GM21526 (cell line): ENCODE data around the gene EPHA2.

ENCODE experiments used
- ATAC-seq: cut with Tn5 transposase; IDR thresholded peaks from one replicate; pipeline ENCODE4 v1.9.1; 2021; ENCODE audit warnings: moderate library complexity; ENCODE audit not compliant: unreplicated experiment, low FRiP score

Gene EPHA2

GRCh38 chr1:16184557-16185303 is 28.9 kb upstream of the EPHA2 start:
- ATAC-seq: no peak

DNA sequence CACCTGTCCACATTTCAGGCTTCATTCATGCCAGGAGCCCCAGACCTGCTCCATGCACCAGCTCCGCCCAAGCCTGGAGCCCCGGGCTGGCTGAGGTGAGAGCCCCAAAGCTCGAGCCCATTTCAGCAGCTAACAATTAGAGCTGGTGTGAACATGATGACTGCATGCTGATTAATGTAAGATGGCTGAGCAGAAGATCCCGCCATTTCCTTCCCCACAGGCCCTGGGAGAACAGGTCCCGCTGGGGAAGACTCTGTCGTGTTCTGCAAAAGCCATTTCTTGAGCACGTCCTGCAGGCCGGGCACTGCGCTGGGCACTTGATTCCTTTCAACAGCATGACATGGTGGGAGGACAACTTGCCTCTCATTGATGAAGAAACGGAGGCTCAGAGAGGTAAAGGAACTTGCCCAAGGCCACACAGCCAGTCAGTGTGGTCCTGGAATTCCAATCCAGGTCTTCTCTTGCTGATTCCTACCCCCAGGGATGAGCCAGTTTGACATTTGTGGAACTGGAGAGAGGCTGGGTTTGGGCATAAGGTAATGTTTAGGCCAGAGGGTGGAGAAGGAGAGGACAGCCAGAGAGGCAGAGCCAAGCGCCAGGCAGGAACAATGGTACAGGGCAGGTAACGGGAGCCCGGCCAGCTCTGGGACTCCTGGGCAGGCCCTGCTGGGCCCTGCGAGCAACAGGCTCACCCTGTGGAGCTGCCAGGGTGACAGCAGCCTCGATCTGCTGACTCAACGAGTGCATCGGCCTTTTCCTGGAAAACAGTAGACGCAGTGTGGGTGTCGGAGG is 28.1 kb upstream of the EPHA2 start:
- ATAC-seq: no peak

DNA sequence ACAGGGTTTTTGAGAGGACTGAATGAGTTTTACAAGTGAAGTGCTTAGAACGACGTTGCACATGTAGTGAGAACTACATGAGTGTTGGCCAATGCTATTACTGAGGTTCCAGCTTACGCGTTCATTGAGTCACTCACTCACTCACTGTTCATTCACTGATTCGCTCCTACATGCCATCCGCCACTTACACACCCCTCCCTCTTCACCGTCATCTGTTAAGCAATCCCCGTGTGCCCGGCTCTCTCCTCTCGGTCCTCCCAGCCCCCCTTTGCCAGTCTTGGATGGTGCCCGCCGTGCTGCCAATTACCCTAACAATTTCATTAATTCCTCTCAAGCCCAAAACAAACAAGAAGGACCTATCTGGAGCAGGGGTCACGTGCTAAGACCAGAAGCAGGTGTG is 27.3 kb upstream of the EPHA2 start:
- no peak for ATAC-seq

GRCh38 chr1:16181887-16182719 is 26.2 kb upstream of the EPHA2 start:
- ATAC-seq: no peak

- ATAC-seq: no peak
These were observed 24.5 kb upstream of the EPHA2 start for GRCh38 chr1:16180291-16180824.

- no peak for ATAC-seq
These were observed 23.0 kb upstream of the EPHA2 start for GRCh38 chr1:16178596-16179497.

DNA sequence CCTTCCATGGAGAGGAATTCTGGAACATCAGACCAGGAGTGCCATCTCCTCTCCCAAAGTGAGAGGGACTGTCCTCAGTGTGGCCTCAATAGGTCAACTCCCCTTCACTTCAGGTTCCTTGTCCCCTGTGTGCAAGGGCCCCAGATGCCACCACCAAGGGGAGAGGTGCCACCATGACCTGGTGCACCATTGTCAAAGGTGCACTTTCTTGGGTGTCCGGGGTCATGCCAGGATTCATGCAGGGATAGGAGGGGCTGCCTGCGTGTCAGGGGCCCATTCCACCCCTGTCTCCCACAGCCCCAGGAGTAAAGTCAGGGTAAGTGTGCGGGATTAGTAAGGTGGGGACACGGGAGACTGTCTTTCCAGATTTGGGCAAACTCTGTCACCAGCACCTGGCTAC is 21.4 kb upstream of the EPHA2 start:
- no peak for ATAC-seq

- ATAC-seq: no peak
These were observed 20.8 kb upstream of the EPHA2 start for GRCh38 chr1:16176653-16177052.

- ATAC-seq: no peak
These were observed 20.0 kb upstream of the EPHA2 start for GRCh38 chr1:16175610-16176553.

DNA sequence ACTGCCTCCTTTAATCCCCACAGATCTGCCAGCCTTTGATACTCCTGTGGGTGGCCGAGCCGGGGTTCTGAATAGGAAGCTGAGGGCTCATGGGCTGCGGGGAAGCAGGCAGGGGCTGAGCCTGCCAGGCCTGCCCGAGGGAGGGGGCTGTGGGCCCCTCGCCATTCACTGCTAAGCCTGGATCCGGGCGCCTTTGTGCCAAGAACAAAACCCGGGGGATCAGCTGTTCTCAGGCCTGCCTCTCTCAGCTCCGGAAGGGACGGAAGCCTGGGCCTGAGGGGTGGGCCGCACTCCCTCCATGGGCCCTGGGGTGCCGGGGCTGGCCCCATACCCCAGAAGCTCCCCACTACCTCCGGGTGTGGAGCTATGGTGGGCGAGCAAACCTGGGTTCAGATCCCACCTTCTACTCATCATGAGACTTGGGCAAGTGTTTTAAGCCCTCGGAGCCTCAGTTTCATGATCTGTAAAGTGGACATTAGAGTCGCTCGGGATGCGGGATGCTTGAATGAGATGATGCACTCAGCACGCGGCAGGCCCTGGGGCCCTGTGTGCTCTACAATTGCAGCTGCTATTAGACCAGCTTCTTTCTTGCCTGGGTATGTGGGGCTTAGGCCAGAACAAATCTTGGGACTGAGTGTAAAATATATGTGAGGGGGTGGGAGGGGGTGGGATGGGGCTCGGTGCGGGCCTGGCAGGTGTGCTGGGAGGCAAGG is 19.2 kb upstream of the EPHA2 start:
- no peak for ATAC-seq

- ATAC-seq: no peak
These were observed 18.5 kb upstream of the EPHA2 start for GRCh38 chr1:16174261-16174868.

DNA sequence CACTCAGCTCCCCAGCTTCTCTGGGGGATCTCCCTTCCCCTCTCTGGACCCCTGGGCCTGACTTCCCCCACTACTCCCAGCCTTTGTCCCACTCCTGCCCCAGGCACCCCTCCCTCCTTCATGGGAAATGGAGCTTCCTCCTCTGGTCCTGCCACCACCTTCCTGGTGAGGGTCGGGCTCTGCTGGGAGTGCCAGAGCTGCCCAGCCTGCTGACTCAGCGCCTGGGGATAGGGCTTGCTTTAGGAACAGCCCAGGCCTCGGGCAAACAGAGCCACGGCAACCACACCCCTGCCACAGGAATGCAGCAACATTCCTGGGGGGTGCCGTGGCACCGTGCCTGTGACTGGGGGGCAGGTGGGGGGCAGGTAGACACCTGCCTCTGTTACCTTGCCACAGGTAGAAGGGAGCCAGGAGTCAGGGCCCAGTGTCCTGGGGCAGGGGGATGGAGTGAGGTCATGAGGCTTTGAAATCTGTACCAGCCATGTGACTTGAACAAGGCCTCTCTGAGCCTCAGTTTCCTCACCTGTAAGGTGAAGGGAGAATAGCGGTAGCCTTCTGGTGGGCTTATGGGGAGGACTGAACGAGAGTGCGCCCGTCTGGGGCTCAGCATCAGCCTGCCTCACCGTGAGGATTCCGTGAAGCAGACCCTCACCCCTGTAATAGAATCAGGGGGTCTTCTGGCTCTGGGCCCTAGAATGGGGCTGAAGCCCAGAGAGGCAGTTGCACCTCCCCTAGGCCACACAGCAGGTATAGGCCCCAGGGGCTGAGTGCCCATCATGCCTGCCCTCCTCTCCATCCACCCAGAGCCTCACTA is 17.8 kb upstream of the EPHA2 start:
- no peak for ATAC-seq

DNA sequence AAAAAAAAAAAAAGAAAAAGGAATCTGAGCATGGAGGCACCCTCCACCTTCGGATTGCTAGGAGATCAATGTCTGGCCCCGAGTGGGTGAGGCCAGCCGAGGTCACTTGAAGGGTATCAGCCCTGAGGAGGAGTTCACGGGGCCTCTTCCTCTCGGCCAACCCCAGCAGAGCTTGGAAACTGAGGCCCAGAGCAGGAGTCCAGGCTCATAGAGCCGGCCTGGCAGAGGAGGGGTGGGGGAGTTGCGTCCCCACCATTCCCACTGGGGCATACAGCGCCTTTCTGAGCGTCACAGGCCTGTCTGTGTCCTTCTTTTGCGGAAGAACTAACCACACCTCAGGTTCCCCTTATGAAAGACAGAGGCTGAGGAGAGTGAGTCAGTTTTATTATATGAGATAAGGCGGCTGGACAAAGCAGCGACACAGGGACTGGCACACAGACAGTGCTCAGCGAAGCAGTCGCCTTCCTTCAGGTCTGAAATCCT is 17.1 kb upstream of the EPHA2 start:
- ATAC-seq: no peak

- no peak for ATAC-seq
These were observed 16.5 kb upstream of the EPHA2 start for GRCh38 chr1:16172218-16172830.

GRCh38 chr1:16171314-16172151 is 15.7 kb upstream of the EPHA2 start:
- no peak for ATAC-seq
